ENCODE data around the gene RALGPS1.
A peak's percentile ranks its signal among the peaks of the same experiment; 100 is the strongest.

The RALGPS1 gene

DNA sequence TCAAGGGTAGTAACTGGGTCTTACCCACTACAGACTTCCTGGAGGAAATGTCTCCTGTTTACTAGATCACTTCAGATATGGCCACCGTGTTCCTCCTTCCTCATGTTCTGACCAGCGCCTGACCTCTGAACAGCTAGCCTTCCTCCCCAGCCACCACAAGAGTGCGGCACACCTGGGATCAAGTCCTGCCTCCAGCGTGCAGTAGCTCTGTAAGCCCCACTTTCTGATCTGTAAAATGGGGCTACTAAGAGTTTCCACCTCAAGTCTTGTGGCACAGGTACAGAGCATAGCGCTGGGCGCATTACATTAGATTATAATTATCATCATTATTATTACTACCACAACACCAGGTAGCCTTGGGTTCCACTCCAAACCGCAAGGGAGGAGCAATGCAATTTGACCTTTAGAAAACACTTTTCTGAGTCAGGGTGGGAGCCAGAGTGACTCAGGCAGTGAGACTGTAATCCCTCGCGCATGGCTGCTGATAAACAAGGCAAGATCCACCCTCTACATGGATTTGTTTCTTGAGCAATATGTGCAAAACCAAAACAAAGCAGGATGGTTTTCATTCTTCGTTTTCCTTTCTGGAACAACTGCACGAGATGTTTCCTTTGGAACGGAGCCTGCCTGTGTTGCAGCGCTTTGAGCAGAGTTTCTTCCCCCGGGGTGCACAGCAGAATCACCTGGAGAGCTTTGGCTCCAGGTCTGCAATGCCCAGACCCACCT, 272.8 kb downstream of the RALGPS1 start:
- DNase-seq (ENCODE audit: low read depth in 2 of 2), result no peak

DNA sequence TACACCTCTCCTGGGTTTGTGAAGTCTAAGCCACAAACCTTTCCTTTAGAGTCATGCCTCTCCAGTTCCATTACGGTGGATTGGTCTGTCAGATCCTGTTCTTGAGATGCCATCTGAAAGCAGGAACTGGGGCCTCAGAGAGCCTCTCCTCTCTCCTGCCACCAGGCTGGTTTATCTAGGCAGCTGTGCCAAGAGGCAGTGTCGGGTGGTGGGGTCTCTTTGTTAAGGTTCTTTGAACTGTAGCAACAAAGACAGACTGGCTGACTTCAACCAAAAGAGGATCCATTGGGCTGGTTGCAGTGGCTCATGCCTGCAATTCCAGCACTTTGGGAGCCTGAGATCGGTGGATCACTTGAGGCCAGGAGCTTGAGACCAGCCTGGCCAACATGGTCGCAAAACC, 273.8 kb downstream of the RALGPS1 start:
- DNase-seq (ENCODE audit: low read depth in 2 of 2), result no peak

DNA sequence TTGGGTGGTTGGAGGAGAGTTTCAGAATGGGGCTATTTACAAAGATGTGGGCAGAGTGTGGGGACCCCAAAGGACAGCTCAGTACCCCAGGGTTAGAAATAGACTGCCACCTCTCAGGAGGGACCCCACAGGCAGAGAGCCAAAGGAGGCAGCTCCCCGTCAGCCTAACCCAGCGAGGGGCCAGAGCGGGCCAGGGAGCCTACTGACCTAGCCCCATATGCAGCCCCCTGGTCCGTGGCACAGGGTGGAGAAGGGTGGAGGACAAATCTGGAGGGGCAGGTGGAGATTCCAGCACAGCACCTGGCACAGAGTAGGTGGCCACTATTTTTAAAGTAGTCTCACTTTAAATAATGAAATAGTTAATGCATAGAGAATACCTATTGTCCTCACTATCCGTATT, 275.0 kb downstream of the RALGPS1 start:
- no peak for DNase-seq (ENCODE audit: low read depth in 2 of 2)

DNA sequence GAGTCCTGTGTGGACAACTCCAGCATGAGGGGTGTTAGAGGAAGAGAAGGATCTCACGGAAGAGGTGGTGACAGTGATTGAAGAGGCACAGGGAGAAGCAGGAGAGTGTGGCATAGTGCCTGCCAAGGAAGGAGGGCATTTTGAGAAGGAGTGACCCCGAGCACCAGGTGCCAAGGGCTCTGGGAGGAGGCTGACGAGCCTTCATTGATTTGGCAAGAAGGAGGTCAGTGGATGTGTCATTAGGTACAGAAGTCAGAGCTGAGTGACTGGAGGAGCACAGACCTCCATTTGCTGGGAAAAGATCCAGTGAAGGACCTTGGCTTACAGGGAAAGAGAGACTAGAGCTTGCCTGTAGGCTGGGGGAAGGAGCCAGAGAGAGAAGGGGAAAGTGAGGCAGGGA, 278.2 kb downstream of the RALGPS1 start:
- no peak for DNase-seq (ENCODE audit: low read depth in 2 of 2)

DNA sequence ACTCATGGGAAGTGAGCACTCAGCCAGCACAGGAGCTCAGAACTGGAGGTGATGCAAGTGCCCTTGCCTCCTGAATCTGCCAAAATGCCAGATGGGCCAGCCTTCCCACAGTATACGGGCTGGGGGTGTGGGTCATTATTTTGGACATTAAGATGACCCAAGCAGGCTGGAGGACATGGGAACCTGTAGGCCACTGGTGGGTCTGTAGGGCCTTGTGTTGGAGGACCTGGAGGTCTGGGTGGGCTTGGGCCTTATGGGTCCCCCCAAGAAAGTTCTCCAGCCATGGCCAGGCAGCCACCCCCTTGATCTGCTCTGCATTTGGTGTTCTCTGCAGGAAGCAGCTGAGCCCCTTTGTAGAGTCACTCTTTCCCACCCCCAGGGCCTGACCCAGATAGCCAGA, 278.9 kb downstream of the RALGPS1 start:
- DNase-seq (ENCODE audit: low read depth in 2 of 2), result no peak

DNA sequence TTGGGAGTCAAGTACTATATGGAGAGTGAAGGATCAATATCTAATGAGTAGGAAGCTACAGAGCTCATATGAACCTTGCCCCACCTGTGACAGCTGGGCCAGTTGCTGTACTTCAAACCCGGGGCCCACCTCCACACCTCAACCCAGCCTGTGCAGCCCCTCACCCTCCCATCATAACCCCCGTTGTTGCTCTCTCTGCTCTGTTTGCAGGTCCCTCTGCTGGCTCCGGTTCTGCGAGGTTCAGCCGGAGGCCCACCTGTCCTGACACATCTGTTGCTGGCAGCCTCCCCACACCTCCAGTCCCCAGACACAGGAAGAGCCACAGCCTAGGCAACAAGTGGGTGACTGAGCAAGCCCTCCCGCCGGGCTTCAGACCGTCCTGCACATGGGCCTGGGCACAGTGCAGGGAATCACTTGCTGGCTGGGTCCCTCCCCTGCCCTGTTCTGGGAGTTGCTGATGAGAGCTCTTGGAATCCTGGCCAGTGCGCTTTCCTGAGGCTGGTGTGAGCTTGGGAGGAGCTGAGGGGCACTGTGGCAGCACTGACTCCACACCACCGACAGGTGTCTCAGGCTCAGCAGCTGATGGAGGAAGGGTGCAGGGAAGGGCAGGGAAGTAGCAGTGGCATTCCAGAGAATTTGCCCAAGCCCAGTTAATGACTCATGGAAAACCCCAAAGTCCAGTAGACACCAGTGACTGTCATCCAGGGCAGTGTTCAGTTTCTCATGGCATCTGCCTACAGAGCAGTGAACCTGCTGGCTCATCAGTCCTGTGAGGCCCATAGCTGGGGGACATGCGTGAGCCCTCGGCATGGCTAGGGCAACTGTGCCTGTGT, 280.5 kb downstream of the RALGPS1 start:
- DNase-seq (ENCODE audit: low read depth in 2 of 2), result no peak

DNA sequence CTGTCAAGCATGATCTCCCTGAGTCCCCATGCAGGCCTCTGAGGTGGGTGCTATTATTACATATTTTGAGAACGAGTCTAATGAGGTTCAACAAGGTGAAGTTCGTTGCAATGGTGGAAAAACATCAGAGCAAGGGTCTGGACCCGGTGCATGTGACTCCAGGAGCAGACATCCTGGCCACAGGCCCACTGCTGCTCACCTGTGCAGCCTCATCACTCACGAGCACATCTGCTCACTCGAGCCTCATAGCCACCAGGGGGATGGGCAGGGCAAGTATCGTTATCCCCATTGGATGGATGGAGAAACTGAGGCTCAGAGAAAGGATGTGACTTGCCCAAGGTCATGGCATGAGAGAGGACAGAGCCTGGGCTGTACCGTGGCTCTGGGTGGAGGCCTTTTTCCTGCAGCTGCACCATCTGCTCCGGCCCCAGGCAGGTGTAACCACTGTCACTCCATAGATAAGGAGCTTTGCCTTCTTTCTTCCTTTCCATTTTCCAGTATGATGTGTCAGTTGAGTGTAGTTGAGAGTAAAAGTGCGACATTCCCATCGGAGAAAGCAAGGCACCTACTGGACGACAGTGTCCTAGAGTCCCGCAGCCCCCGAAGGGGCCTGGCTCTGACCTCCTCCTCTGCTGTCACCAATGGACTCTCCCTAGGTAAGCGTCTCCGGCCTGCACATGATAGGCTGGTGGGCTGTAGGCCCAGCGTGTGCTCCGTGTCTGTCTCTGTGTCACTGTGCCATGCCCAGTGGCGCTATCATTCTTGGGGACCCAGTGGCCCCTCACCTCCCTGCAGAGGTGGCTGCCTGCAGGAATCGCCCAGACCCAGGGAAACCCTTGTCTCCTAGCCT, 281.6 kb downstream of the RALGPS1 start:
- no peak for DNase-seq (ENCODE audit: low read depth in 2 of 2)

DNA sequence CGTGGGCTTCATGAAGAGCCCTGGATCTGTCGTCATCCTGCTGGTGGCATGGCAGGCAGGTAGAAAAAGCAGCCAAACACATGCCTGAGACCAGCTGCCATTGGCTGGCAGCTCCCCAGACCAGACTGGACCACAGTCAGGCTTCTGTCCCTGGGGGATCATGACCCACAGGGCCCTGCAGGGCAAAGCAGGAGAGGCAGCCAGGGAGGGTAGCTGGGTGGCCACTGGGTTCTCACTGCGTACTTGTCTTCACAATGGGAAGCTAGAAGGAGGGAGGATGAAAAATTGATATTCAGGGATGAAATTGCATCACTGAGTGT, 282.2 kb downstream of the RALGPS1 start:
- no peak for DNase-seq (ENCODE audit: low read depth in 2 of 2)

DNA sequence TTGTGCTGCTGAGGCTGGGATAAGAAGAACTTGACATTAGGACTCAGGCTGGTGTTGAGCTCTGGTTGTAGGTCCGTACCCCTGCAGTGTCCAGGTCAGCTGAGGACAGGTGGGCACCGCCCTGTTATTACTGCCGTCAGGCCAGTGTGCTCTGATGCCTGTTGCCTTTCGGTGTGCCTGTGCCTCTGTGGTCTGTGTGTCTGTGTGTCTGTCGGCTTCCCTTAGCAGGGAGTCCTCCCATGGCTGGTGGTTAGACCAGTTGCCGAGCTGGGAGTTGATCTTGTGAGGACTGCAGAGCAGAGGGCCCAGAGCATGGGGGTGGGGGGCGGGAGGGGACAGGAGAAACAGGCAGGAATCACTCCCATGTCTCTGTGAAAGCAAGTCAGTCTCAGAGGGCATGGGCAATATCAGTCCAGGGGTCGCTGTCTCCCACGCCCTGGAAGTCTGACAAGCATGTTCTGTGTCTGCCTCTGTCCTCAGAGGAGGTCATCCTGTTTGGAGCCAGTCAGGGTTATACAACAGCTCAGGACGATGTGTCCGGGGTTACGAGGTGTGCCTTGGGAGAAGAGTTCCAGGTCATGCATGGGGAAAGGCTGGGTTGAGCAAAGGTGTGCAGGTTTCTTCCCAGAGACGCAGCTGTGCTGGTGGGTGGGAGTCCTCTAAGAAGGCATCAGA, 282.7 kb downstream of the RALGPS1 start:
- DNase-seq (ENCODE audit: low read depth in 2 of 2), result no peak

DNA sequence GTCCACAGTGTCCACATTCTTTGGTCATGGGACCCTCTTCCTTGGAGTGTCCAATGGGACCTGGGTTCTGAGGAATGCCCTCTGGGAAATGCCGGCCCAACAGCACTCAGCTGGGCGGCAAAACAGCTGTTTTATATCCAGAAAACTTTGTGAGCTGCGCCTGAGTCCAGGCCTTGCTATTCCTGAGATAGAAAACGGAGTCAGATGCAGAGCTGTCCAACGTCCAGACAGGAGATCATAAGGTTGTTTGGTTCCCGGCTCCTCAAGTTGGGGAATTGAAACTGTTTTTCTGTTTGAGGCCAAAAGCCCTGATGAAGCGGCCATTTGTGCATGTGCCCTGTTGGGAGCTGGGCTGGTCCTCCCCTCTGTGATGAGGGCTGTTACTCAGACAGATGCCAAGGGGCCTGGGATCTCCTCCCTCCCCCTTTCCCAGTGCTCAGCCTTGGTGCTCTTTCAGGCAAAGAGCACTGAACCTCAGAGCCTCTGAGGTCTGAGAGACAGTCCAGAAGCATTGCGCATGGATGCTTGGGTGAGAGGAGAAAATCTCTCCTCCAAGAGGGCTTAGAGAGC, 283.4 kb downstream of the RALGPS1 start:
- DNase-seq (ENCODE audit: low read depth in 2 of 2), result no peak

DNA sequence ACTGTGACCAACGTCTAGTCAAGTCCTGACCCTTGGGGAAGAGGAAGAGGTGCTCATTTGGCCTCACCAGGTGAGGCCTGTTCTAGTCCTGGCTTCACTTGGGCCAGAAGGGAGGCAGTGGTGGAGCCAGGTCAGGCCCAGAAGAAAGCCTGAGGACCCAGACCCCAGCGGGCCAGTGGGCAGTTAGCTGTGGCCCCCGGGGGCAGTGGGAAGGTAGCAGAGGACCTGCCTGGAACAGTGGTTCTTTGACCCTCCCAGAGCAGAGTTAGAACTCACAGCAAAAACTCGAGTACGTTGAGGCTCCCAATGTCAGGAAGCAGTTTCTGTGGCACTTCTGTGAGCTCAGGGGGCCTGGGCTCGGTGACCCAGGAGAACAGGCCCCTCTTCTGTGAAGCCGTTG, 284.0 kb downstream of the RALGPS1 start:
- DNase-seq (ENCODE audit: low read depth in 2 of 2), result no peak

DNA sequence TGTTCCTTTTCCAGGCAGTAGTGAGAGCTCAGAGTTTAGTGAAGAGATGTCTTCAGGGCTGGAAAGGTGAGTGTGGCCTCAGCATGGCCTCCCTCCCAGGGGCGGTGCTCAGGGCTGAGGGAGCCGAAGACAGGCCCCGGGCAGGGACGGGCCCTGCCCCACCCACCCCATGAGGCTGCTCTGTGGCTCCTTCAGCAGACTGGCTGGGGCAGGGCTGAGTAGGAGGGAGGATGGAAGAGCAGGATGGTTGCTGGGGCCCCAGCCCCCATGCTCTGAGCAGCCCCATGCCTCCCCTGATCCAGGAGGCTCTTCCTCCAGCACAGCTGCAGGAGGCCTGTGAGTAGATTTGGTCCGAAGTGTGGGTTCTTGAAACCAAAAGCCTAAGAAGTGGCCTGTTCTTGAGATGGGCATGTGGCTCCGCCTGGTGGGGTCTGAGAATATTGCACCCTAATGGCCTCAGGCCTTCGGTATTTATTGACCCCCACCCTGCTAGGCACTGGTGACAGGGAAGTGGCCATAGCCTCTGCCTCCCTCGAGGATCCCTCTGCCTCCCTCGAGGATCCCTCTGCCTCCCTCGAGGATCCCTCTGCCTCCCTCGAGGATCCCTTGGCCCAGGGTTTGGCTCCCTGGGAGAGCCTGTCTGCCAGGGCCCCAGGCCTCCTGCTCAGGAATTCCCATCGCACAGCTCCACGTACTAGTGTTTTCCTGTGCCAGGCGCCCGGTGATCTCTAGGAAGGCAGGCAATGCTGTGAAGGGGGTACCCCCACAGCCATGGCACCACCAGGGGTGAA, 284.6 kb downstream of the RALGPS1 start:
- DNase-seq (ENCODE audit: low read depth in 2 of 2), result peak; percentile 46 to 54

DNA sequence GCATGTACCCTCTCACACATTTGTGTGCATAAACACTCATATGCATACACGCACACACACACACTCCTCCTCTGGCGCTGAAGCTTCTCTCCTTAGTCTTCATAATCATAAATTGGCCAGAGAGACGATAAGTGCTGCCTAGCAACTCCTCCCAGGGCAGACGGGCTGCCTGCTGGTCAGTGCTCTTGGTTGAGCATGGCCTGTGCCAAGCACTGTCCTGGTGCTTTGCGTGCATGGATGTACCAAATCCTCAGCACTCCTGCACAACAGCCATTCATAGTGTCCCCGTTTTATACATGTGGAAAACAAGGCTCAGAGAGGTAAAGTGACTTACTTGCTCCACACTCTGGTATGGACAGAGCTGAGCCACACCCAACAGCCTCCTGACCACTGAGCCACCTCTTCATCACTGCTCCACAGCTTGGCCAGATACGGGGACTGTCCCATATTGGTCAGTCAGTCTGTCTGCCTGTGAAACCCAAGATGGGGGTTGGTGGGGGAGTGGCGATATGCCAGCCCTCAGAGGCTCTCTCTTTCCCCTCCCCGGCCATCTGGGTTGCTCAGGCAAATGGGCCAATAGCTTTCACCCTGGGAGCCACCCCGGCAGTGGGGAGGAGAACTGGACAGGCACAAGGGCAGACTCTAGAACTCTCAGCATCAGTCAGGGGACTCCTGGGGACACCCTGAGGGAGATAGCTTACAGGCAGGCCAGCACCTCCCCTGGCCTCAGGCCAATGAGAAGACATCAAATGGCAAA, 285.7 kb downstream of the RALGPS1 start:
- no peak for DNase-seq (ENCODE audit: low read depth in 2 of 2)

DNA sequence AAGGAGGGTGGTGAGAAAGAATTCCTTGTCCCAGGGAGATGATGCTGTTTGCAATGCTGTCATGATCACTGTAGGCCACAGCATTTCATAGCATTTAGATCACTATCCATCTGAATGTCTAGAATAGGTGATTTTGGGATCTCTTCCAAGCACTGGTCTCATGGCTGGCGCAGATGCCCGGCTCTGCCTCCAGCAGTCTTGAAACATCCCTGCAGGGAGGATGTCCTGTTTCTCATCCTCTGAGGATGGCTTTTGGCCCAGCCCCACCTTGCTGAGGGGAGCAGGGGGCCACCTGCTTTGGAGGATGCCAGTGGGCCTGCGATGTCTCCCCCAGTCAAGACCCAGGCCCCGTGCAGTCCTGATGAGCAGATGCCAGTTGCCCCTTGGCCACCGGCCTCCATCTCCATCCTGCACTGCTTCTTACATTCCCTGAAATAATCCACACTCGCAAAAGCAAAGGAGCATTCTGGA, 286.5 kb downstream of the RALGPS1 start:
- no peak for DNase-seq (ENCODE audit: low read depth in 2 of 2)

DNA sequence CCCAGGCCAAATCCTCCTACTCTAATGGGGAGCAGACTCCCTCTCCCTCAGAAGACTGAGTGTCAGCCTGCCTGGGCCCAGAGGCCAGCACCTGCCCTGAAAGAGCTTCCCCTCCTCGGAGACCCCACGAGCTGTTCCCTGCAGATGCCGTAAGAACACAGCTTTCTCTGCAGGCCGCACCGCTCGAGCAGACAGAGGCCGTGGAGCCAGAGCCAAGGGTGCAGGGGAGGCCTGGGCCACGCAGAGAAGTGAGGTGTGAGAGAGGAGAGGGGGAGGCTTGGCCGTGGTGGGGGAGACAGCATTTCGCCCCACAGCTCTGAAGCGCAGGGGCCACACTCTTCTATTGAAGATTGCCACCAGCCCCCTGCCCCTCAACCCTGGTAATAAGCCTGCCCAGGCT, 287.1 kb downstream of the RALGPS1 start:
- no peak for DNase-seq (ENCODE audit: low read depth in 2 of 2)

DNA sequence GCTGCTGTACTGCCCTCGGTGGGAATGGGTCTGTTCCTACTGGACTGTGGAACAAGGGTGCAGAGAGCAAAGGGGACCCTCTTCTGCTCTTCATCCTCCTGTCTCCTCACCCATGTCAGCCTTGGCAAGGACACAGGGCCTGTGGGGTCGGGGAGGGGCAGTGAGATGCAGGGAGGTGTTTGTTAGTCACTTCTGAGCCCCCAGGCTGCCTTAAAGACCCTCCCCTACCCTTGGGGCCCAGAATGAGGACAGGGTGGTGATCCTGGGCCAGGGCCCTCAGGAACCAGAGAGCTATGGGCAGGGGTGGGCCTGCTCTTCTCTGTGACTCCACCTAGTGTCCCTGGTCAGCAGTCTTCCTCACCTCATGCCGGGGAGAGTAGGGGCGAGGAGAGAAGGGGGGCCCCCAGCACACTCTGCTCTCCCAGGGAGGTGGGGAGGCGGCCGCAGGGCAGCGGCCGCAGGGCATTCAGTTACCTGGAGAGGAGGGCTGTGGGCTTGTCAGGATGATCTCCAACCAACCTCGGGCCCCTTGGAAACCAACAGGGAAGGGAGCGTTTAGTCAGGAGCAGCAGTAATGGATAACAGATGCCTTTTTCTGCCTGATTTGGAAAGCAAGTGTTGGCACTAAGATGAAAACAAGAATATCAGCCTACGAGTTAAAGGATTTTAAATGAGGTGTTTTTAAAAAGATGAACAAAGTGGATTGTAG, 288.0 kb downstream of the RALGPS1 start:
- no peak for DNase-seq (ENCODE audit: low read depth in 2 of 2)

DNA sequence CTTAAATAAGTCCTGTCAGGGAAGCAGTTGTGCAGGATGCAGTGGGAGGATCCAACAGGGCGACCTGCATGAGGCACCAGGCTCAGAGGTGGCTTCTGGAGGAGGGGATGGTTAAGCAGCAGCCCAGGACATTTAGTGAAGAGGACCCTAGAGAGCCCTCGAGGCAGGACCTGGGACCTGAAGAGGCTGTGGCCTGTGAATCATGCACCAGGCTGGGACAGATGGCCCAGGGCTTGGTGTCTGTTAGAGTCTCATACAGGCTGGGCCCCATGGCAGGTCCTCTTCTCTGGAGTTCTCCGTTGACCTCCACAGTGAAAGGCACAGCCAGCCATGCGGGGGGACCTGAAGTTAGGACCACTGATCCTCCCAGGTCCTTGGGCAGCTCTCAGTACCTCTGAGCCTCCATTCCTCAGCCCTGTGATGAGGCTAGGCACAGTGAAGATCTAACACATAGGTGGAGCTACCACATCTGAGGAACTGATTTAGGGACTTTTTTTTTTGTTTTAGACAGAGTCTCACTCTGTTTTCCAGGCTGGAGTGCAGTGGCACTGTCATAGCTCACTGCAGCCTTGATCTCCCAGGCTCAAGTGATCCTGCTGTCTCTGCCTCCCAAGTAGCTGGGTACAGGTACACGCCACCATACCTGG, 289.2 kb downstream of the RALGPS1 start:
- no peak for DNase-seq (ENCODE audit: low read depth in 2 of 2)

DNA sequence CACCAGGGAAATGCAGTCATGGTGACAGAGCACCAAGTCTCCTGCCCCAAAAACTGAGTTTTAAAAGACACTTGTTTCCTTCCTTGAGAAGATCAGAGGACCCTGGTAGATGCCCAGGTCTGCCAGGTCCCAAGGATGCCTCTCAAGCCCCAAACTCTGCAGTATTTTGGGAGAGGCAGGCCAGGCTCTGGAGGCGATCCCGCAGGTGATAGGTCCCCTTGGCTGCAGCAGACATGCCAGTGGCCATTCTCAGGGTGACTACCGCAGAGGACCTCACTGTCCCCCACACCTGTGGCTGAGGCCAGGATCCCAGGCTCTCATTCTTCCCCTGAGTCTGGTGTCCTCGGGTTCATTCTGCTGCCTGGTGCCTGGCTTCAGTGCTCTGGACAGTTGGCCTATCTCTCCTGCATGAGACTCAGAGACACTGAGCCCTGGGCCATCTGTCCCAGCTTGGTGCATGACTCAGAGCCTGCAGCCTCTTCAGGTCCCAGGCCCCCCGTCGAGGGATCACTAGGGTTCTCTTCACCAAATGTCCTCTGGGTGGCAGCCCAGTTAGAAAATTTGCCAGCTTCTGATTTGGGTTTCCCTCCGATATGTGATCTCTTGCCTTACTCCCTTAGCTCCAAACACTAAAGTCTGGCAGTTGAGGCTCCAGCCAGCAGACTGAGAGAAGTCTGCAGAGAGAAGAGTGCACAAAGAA, 290.3 kb downstream of the RALGPS1 start:
- no peak for DNase-seq (ENCODE audit: low read depth in 2 of 2)
